Thymus (tissue), 11 donors: ENCODE measurements around the gene PLLP. TPM values are rescaled to one million over a fixed set of nuclear protein-coding genes. Genes with fewer than 3 reads are reported as not detected.

Experiments used
- DNase-seq, 9 donors: peaks; one replicate each; pipeline ENCODE4 v3.0.0-alpha.2; 2013; ENCODE audit warnings: low spot score in 9 of 9, low read depth in 6 of 9, missing footprints in 1 of 9
- H3K27ac ChIP-seq, 2 donors: one replicate each; pipeline ENCODE4 v1.5.1; 2013; ENCODE audit warnings: control low read depth in 1 of 2, low read depth in 1 of 2, low read length in 1 of 2, mild to moderate bottlenecking in 1 of 2, moderate library complexity in 1 of 2
- H3K27me3 ChIP-seq, 2 donors: one replicate each; pipeline ENCODE4 v1.5.1; 2013; ENCODE audit warnings: low read length in 1 of 2; ENCODE audit not compliant: control insufficient read depth in 2 of 2, insufficient read depth in 1 of 2
- H3K36me3 ChIP-seq, 2 donors: one replicate each; pipeline ENCODE4 v1.5.1; 2013; ENCODE audit warnings: low read length in 1 of 2, mild to moderate bottlenecking in 1 of 2, moderate library complexity in 1 of 2; ENCODE audit not compliant: control insufficient read depth in 2 of 2, insufficient read depth in 2 of 2
- H3K4me1 ChIP-seq, 2 donors: one replicate each; pipeline ENCODE4 v1.5.1; 2013; ENCODE audit warnings: low read length in 2 of 2; ENCODE audit not compliant: control insufficient read depth in 2 of 2, insufficient read depth in 2 of 2
- H3K4me3 ChIP-seq, 2 donors: one replicate each; pipeline ENCODE4 v1.5.1; 2013; ENCODE audit warnings: low read length in 2 of 2, control low read depth in 1 of 2, mild to moderate bottlenecking in 1 of 2
- H3K9me3 ChIP-seq, 2 donors: one replicate each; pipeline ENCODE4 v1.5.1; 2013; ENCODE audit warnings: low read length in 1 of 2, mild to moderate bottlenecking in 1 of 2; ENCODE audit not compliant: control insufficient read depth in 2 of 2, insufficient read depth in 1 of 2
- WGBS: extraction: QIAGEN DNeasy Blood & Tissue Kit; methylation state at CpG from one replicate; pipeline ENCODE4 v1.1.7; 2013; 5-methylcytosine and 5-hydroxymethylcytosine counted together
- polyA plus RNA-seq: library from polyadenylated mRNA; stranded (reverse); fragments of 200-250 nt; gene quantifications from one replicate; pipeline ENCODE4 v1.2.3, GENCODE V29; 2013
- total RNA-seq: library from RNA; stranded (reverse); fragments of 120-200 nt; gene quantifications from one replicate; pipeline ENCODE4 v1.2.4, GENCODE V29; 2013
- donor health status: healthy.

The PLLP gene
- total and polyA plus RNA-seq, 2 donors = 1.2 to 4.9 TPM

- Histone ChIP-seq H3K27me3 (no peaks in the 10 kb centered on the region), H3K27ac (peak overlapping the region in 1 of 2 donors; percentile 1), H3K9me3 (no peaks in the 10 kb centered on the region), H3K4me3 (no peak overlapping the region), H3K36me3 (no peaks in the 10 kb centered on the region), H3K4me1 (peaks cover 34 to 72% of the 10 kb centered on the region in 2 donors)
- DNase-seq = no peak
- WGBS = 96% methylated on average over 18 of the region's 18 CpGs
Observed at GRCh38 chr16:57263541-57264351, 20.7 kb downstream of the PLLP start.

DNA sequence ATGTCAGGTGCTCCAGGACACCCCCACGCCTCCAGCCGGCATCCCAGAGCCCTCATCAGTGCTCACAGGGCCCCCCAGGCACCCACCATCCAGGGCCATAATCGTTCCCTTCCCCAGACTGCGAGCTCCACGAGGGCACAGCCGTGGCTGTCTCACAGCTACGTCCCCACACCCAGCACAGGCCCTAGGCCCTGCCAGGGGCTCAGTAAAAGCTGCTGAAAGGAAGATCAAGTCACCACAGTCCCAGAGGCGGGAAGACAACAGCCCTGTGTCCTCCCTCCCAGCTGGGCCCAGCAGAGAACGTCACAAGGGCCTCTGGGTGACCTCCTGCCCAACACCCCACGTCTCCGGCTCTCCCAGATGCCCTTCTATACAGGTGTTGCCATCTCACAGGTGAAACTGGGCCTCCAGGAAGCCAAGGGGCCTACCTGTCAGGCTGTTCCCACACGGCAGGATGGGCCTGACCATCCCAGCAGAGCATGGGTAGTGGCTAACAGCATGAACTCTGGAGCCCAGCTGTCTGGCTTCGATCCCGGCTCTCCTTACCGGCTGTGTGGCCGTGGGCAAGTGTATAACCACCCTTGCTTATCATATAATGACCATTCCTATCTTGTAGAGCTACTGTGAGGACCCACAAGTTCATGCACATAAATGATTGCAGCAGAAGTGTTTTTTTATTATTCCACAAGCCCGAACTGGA is 21.5 kb downstream of the PLLP start:
- Histone ChIP-seq H3K36me3 (no peaks in the 10 kb centered on the region), H3K27ac (peak overlapping the region in 1 of 2 donors; percentile 1), H3K4me3 (no peak overlapping the region), H3K9me3 (no peaks in the 10 kb centered on the region), H3K4me1 (peaks cover 27 to 64% of the 10 kb centered on the region in 2 donors), H3K27me3 (no peaks in the 10 kb centered on the region)
- WGBS = 96% methylated on average over 17 of the region's 17 CpGs
- no peak for DNase-seq

- Histone ChIP-seq H3K27ac (no peak overlapping the region), H3K9me3 (no peaks in the 10 kb centered on the region), H3K27me3 (no peaks in the 10 kb centered on the region), H3K4me1 (peaks cover 21 to 52% of the 10 kb centered on the region in 2 donors), H3K36me3 (peaks cover 0 to 2% of the 10 kb centered on the region in 2 donors), H3K4me3 (no peak overlapping the region)
- WGBS = 97% methylated on average over 9 of the region's 9 CpGs
- no peak for DNase-seq
Observed at GRCh38 chr16:57261806-57262205, 22.7 kb downstream of the PLLP start.

DNA sequence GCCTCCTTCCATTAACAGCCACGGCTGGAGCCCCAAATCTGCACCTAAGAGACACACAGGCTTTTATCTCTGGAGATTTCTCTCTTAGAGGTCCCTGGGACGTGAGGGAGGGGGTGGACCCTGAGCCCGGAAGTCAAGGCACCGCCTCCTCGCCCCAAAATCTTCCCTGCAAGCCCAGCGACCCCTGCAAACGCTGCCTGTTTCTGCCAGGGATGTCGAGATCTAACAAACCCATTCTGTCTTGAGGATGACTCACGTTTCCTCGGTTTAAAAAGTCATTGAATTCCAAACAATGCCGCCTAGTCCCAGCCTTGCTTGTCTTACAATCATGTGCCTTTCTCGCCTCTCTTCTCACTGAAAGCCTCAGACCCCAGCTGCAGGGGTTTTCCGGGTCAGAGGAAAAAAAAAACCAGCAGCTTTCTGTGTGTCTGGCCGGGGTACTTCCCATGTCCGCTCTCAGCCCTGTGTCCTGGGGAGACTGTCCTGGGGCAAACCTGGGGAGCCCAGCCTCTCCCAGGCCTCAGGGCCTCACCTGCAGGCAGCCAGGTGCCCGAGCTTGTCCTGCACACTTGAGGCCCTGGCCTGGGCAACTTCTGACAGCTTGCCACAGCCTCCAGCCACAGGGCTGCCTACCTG is 24.1 kb downstream of the PLLP start:
- DNase-seq = peak in 5 of 9 donors; percentile 53 to 81 (median 58)
- peaks cover 8 to 39% of the 10 kb centered on the region in 2 donors for H3K4me1 ChIP-seq
- 53% methylated on average over 16 of the region's 16 CpGs for WGBS

DNA sequence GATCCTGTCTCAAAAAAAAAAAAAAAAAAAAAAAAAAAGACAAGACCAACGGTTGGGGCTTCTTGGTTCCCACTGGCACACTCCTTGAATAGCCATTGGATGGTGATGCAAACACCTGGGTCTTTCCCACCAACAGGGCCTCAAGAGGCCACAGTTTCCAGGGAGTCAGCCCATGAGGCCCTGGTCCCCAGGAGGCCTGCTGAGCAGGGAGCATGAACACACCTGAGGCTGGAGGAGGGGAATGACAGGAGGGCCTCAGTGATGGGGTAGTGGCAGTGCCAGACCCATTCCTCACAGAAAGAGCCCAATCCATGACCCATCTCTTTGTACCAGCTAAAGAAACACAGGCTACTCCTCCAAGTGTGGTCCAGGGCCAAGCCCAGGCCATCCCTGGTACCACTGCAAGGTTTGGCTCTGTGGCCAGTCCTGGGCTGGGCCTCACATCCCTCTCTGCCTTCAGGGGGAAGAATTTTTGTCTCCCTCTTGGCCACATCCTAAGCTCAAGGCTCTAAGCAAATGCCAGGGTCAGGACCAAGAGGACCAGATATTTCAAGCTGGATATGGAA is 25.5 kb downstream of the PLLP start:
- Histone ChIP-seq H3K27me3 (no peaks in the 10 kb centered on the region), H3K4me3 (no peak overlapping the region), H3K36me3 (peaks cover 5 to 13% of the 10 kb centered on the region in 2 donors), H3K9me3 (no peaks in the 10 kb centered on the region), H3K4me1 (peaks cover 2 to 25% of the 10 kb centered on the region in 2 donors), H3K27ac (no peak overlapping the region)
- WGBS = 95% methylated on average over 1 of the region's 1 CpG
- DNase-seq = no peak

More for the DNA sequence above, 24.1 kb downstream of the PLLP start:
- Histone ChIP-seq H3K27me3 (no peaks in the 10 kb centered on the region), H3K9me3 (no peaks in the 10 kb centered on the region), H3K27ac (peak overlapping the region; percentile 72 to 81), H3K4me3 (peak overlapping the region in 1 of 2 donors; percentile 6), H3K36me3 (peaks cover 5 to 13% of the 10 kb centered on the region in 2 donors)

DNA sequence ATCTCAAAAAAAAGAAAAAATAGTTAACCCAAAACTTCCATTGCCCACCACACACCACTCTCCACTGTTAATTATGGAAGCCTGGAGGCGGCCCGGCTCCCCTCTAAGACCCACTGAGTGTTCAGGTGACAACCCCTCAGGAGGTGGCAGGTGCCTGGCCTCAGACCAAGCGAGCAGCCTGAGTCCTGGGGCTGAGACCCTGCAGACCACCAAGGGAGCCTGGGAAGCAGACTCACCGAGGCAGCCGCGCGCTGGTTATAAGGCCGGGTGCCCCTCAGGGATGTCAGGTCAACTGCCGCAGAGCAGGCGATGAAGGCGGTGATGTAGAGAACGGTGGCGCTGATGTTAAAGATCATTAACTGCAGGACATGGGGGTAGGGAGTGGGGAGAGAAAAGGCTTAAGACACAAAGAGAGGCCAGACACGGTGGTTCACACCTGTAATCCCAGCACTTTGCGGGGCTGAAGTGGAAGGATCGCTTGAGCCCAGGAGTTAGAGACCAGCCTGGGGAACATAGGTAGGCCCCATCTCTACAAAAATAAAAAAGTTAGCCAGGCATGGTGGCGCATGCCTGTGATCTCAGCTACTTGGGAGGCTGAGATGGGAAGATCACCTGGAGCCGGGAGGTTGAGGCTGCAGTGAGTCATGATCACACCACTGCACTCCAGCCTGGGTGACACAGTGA is 26.1 kb downstream of the PLLP start:
- H3K4me1 ChIP-seq = peaks cover 2 to 24% of the 10 kb centered on the region in 2 donors
- 98% methylated on average over 18 of the region's 18 CpGs for WGBS
- H3K27ac ChIP-seq = no peak overlapping the region
- DNase-seq = no peak
- H3K4me3 ChIP-seq = no peak overlapping the region
- H3K9me3 ChIP-seq = no peaks in the 10 kb centered on the region
- peaks cover 9 to 13% of the 10 kb centered on the region in 2 donors for H3K36me3 ChIP-seq
- H3K27me3 ChIP-seq = no peaks in the 10 kb centered on the region

- WGBS = 98% methylated on average over 13 of the region's 13 CpGs
- no peak overlapping the region for H3K27ac ChIP-seq
- H3K4me1 ChIP-seq = peaks cover 2 to 18% of the 10 kb centered on the region in 2 donors
- H3K9me3 ChIP-seq = no peaks in the 10 kb centered on the region
- H3K4me3 ChIP-seq = no peak overlapping the region
- H3K36me3 ChIP-seq = peaks cover 13 to 19% of the 10 kb centered on the region in 2 donors
- H3K27me3 ChIP-seq = no peaks in the 10 kb centered on the region
- DNase-seq = no peak
Observed at GRCh38 chr16:57257455-57258070, 26.9 kb downstream of the PLLP start.
